CD4-positive, alpha-beta T cell (primary cell): ENCODE data around the gene ACBD6. TPM values are rescaled to one million over a fixed set of nuclear protein-coding genes. Genes with fewer than 3 reads are reported as not detected.
A peak's percentile ranks its signal among the peaks of the same experiment; 100 is the strongest.

Experiments used
- ATAC-seq: fragments of 200-7000 bp; cut with Tn5 transposase; one replicate; pipeline ENCODE4 v1.10.0; 2022; ENCODE audit warnings: mild to moderate bottlenecking; ENCODE audit not compliant: poor library complexity
- CTCF ChIA-PET: fragments of 350-600 bp; sonication (Branson Sonifier 250); formaldehyde crosslinking; loops from one replicate; lab custom pipeline; 2021; ENCODE audit warnings: antibody characterized with exemption, inconsistent platforms; lab: Charles Lee
- POLR2A ChIA-PET: fragments of 350-600 bp; sonication (Branson Sonifier 250); formaldehyde crosslinking; loops from one replicate; lab custom pipeline; 2021; ENCODE audit warnings: antibody characterized with exemption, inconsistent platforms; lab: Charles Lee
- DNase-seq, 14 experiments: peaks; one replicate each; pipeline ENCODE4 v3.0.0-alpha.2; 2013 to 2020; ENCODE audit warnings: mixed read lengths in 2 of 14
- H3K27ac ChIP-seq, 2 donors: one replicate each; pipeline versions ENCODE4 v1.5.1 to v1.7.0; 2013; ENCODE audit warnings: low read length in 2 of 2, low read depth in 1 of 2, mild to moderate bottlenecking in 1 of 2
- H3K27me3 ChIP-seq, 2 experiments: 1 replicate in 1 of 2; 2 replicates in 1 of 2; pipeline versions ENCODE4 v1.6.1 to v1.7.0; 2013; ENCODE audit warnings: low read length in 2 of 2, control low read depth in 1 of 2, mild to moderate bottlenecking in 1 of 2, moderate library complexity in 1 of 2; ENCODE audit not compliant: insufficient read depth in 2 of 2, control insufficient read depth in 1 of 2
- H3K36me3 ChIP-seq: one replicate; pipeline ENCODE4 v1.6.1; 2013; ENCODE audit warnings: low read length, control low read depth; ENCODE audit not compliant: insufficient read depth
- H3K4me1 ChIP-seq: one replicate; pipeline ENCODE4 v1.6.1; 2013; ENCODE audit warnings: low read length, control low read depth; ENCODE audit not compliant: insufficient read depth
- H3K4me3 ChIP-seq: one replicate; pipeline ENCODE4 v1.5.1; 2013; ENCODE audit warnings: mild to moderate bottlenecking, low read length, moderate library complexity
- H3K9me3 ChIP-seq, 2 experiments: 1 replicate in 1 of 2; 2 replicates in 1 of 2; pipeline versions ENCODE4 v1.6.1 to v1.7.0; 2013; ENCODE audit warnings: low read length in 2 of 2, mild to moderate bottlenecking in 2 of 2, control low read depth in 1 of 2, moderate library complexity in 1 of 2; ENCODE audit not compliant: control insufficient read depth in 1 of 2, insufficient read depth in 1 of 2
- H3K27ac Mint-ChIP-seq: one replicate; pipeline ENCODE4 v1.8.0; 2020; ENCODE audit warnings: mixed read lengths
- H3K27me3 Mint-ChIP-seq: one replicate; pipeline ENCODE4 v1.8.0; 2021; ENCODE audit warnings: mixed read lengths
- H3K36me3 Mint-ChIP-seq: one replicate; pipeline ENCODE4 v1.8.0; 2021; ENCODE audit warnings: low read depth, mixed read lengths
- H3K4me1 Mint-ChIP-seq: one replicate; pipeline ENCODE4 v1.8.0; 2021; ENCODE audit warnings: low read depth, mixed read lengths
- H3K4me3 Mint-ChIP-seq: one replicate; pipeline ENCODE4 v1.8.0; 2020; ENCODE audit warnings: mild to moderate bottlenecking, mixed read lengths
- H3K9me3 Mint-ChIP-seq: one replicate; pipeline ENCODE4 v1.8.0; 2020; ENCODE audit warnings: mixed read lengths
- intact Hi-C, 2 experiments: fragments of 100-400 bp; cut with DNase I in 1 of 2; cut with micrococcal nuclease in 1 of 2; formaldehyde crosslinking; loops; one replicate each; pipeline versions ENCODE4 v1.15.1 to v1.9.0; 2023 to 2025; cut with DNase I, micrococcal nuclease
- total RNA-seq, 174 experiments: library from RNA in 2 of 174; stranded (reverse) in 2 of 174; gene quantifications; one replicate each; pipeline ENCODE4 v1.2.3 and lab custom pipeline; 2021 to 2026
- TF ChIP-seq, protein P1 (sequence below): fragments of 200-600 bp; IDR thresholded peaks from one replicate; pipeline ENCODE4 v1.8.0; 2022; ENCODE audit warnings: antibody characterized with exemption, mild to moderate bottlenecking

Gene ACBD6
- total RNA-seq, 2 experiments from 2014 or later, result 28.2 to 28.8 TPM

DNA sequence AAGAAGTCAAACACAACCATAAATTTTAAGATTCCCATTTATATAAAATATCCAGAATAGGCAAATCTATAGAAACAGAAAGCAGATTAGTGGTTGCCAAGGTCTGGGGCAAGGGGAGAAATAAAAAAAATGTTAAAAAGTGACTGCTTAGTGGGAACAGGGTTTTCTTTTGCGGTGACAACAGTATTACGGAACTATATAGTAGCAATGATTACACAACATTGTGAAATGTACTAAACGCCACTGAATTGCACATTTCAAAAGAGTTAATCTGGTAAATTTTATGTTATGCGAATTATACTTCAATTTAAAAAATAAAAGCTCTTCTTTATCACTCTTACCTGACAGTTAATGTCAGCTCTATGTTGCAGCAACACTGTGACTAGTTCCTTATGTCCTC, 105.2 kb downstream of the ACBD6 start:
- TF ChIP-seq, protein P1, sequence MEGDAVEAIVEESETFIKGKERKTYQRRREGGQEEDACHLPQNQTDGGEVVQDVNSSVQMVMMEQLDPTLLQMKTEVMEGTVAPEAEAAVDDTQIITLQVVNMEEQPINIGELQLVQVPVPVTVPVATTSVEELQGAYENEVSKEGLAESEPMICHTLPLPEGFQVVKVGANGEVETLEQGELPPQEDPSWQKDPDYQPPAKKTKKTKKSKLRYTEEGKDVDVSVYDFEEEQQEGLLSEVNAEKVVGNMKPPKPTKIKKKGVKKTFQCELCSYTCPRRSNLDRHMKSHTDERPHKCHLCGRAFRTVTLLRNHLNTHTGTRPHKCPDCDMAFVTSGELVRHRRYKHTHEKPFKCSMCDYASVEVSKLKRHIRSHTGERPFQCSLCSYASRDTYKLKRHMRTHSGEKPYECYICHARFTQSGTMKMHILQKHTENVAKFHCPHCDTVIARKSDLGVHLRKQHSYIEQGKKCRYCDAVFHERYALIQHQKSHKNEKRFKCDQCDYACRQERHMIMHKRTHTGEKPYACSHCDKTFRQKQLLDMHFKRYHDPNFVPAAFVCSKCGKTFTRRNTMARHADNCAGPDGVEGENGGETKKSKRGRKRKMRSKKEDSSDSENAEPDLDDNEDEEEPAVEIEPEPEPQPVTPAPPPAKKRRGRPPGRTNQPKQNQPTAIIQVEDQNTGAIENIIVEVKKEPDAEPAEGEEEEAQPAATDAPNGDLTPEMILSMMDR, result no peak
- DNase-seq (peak in 2 of 14 experiments; percentile 15 to 19), ATAC-seq (no peak)
- Histone ChIP-seq H3K27ac (no peak overlapping the region), H3K36me3 (peaks cover 5% of the 10 kb centered on the region), H3K4me3 (no peak overlapping the region), H3K9me3 (no peaks in the 10 kb centered on the region), H3K4me1 (no peaks in the 10 kb centered on the region), H3K27me3 (no peaks in the 10 kb centered on the region)
- Mint-ChIP-seq H3K27me3 (no peaks in the 10 kb centered on the region), H3K9me3 (peaks cover 11% of the 10 kb centered on the region), H3K27ac (no peak overlapping the region), H3K4me1 (peaks cover 10% of the 10 kb centered on the region), H3K36me3 (peaks cover 84% of the 10 kb centered on the region), H3K4me3 (no peak overlapping the region)
- intact Hi-C loops, result no loop called here
- CTCF ChIA-PET, result no interaction called here
- POLR2A ChIA-PET, result no interaction called here

DNA sequence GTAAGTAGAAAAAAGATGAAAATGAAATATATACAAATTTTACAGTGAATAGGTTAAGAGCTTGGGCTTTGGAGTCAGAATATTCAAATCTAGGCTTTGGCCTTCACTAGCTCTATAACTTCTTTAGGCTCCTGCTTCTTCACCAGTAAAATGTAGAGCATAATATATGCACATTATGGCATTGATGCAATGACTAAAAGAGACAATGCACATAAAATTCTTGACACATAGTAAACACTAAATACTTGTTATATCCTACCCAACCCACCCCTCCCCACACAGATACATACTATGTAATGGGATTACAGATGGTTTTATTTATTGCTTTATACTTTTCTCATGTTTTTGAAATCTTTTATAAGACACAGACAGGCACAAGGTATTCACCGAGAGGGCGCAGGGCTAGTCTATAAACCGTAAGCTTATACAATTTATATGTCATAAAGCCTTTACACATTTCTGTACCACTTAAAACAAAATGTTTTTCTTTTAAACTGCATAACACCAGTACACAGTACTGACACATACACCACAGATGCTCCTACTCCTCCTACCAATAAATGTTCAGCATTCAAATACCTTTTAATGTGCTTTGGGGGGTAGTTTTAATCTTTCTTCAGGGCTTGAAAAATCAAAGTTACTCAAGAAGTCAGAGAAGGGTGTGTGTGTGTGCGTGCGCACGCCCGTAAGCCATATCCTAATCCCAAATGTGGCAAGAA, 109.8 kb downstream of the ACBD6 start:
- TF ChIP-seq, protein P1, result no peak
- POLR2A ChIA-PET, result no interaction called here
- no peak for ATAC-seq
- Mint-ChIP-seq H3K27me3 (no peaks in the 10 kb centered on the region), H3K36me3 (peaks cover 78% of the 10 kb centered on the region), H3K27ac (no peak overlapping the region), H3K4me1 (peaks cover 6% of the 10 kb centered on the region), H3K4me3 (no peak overlapping the region), H3K9me3 (peaks cover 19% of the 10 kb centered on the region)
- Histone ChIP-seq H3K4me1 (no peaks in the 10 kb centered on the region), H3K27me3 (no peaks in the 10 kb centered on the region), H3K27ac (no peak overlapping the region), H3K4me3 (no peak overlapping the region), H3K36me3 (peaks cover 5% of the 10 kb centered on the region), H3K9me3 (peaks cover under 1 to 6% of the 10 kb centered on the region in 2 experiments)
- DNase-seq, result no peak
- intact Hi-C loops, result no loop called here
- CTCF ChIA-PET, result no interaction called here

DNA sequence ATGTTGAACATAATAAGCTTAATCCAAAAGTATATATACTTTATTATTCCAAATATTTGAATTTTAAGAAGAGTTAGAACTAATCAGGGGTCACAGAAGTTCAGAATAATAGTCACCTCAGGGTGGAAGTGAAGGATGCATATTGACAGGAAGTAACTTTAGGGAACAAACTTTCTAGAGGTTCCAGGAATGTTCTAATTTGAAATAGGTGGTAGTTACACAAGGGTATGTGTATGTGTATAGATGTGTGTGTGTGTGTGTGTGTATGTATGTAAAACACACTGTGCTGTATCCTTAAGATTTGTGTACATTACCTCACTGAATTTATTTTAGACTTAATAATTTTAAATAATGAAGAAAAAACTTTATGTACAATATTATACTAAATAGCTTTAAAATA, 110.4 kb downstream of the ACBD6 start:
- H3K27me3 ChIP-seq, result no peaks in the 10 kb centered on the region
- H3K27ac ChIP-seq, result no peak overlapping the region
- Mint-ChIP-seq H3K27me3 (no peaks in the 10 kb centered on the region), H3K4me1 (peaks cover 6% of the 10 kb centered on the region), H3K4me3 (no peak overlapping the region), H3K36me3 (peaks cover 76% of the 10 kb centered on the region), H3K27ac (no peak overlapping the region), H3K9me3 (peaks cover 18% of the 10 kb centered on the region)
- ChIA-PET CTCF (no interaction called here), POLR2A (no interaction called here)
- peaks cover 6% of the 10 kb centered on the region in 2 experiments for H3K9me3 ChIP-seq
- H3K36me3 ChIP-seq, result peaks cover 5% of the 10 kb centered on the region
- no peak overlapping the region for H3K4me3 ChIP-seq
- ATAC-seq, result no peak
- intact Hi-C loops, result no loop called here
- TF ChIP-seq, protein P1, result no peak
- DNase-seq, result no peak
- no peaks in the 10 kb centered on the region for H3K4me1 ChIP-seq
